NCI-H1048 (cell line): ENCODE results near the gene CLCN6.

ENCODE experiments used
- DNase-seq: peaks from one replicate; lab custom pipeline; 2025; lab: John Stamatoyannopoulos, UW

Gene CLCN6

GRCh38 chr1:11856698-11857097 lies 50.7 kb downstream of the CLCN6 start:
- no peak for DNase-seq

GRCh38 chr1:11857164-11857851 lies 51.3 kb downstream of the CLCN6 start:
- DNase-seq: no peak

- DNase-seq: no peak
Observed at GRCh38 chr1:11858158-11858557, 52.2 kb downstream of the CLCN6 start.

GRCh38 chr1:11858613-11858967 lies 52.6 kb downstream of the CLCN6 start, which contains the start of gene NPPB:
Gene NPPB (minus strand): TSS chr1:11858945. CDS start chr1:11858833, 112 bp downstream.
- no peak for DNase-seq

- DNase-seq: no peak
Observed at GRCh38 chr1:11858968-11859871, 53.2 kb downstream of the CLCN6 start.

GRCh38 chr1:11860083-11860482 lies 54.1 kb downstream of the CLCN6 start:
- DNase-seq: no peak

- DNase-seq: no peak
Observed at GRCh38 chr1:11860587-11860986, 54.6 kb downstream of the CLCN6 start.

- no peak for DNase-seq
Observed at GRCh38 chr1:11862890-11863289, 56.9 kb downstream of the CLCN6 start.

GRCh38 chr1:11868331-11868980 lies 62.5 kb downstream of the CLCN6 start:
- no peak for DNase-seq

GRCh38 chr1:11869104-11869503 lies 63.1 kb downstream of the CLCN6 start:
- DNase-seq: no peak

- no peak for DNase-seq
Observed at GRCh38 chr1:11869650-11870207, 63.7 kb downstream of the CLCN6 start.

- DNase-seq: no peak
Observed at GRCh38 chr1:11872545-11872944, 66.6 kb downstream of the CLCN6 start.

- DNase-seq: no peak
Observed at GRCh38 chr1:11873395-11874257, 67.6 kb downstream of the CLCN6 start.

GRCh38 chr1:11874258-11874562 lies 68.2 kb downstream of the CLCN6 start:
- no peak for DNase-seq

GRCh38 chr1:11874624-11875023 lies 68.6 kb downstream of the CLCN6 start:
- no peak for DNase-seq

GRCh38 chr1:11875094-11875493 lies 69.1 kb downstream of the CLCN6 start:
- no peak for DNase-seq

GRCh38 chr1:11877074-11877473 lies 71.1 kb downstream of the CLCN6 start:
- no peak for DNase-seq

- no peak for DNase-seq
Observed at GRCh38 chr1:11878081-11878890, 72.3 kb downstream of the CLCN6 start.

- no peak for DNase-seq
Observed at GRCh38 chr1:11878891-11879190, 72.8 kb downstream of the CLCN6 start.

- DNase-seq: no peak
Observed at GRCh38 chr1:11879311-11880180, 73.6 kb downstream of the CLCN6 start.
